ENCODE results near the gene NEK8. TPM values are rescaled to one million over a fixed set of nuclear protein-coding genes. Genes with fewer than 3 reads are reported as not detected.

NEK8 gene
- polyA plus RNA-seq, 1 donor: 3.7 TPM

- DNase-seq: peak; percentile 66
Measured at GRCh38 chr17:28744972-28745785, 16.6 kb downstream of the NEK8 start.

GRCh38 chr17:28745786-28746411 is 17.3 kb downstream of the NEK8 start:
- DNase-seq: no peak

- peak; percentile 39 for DNase-seq
Measured at GRCh38 chr17:28746611-28747050, 18.0 kb downstream of the NEK8 start.

- no peak for DNase-seq
Measured at GRCh38 chr17:28747051-28747691, 18.6 kb downstream of the NEK8 start.

GRCh38 chr17:28747801-28748750 is 19.5 kb downstream of the NEK8 start:
- DNase-seq: no peak

- DNase-seq: no peak
Measured at GRCh38 chr17:28748852-28749515, 20.4 kb downstream of the NEK8 start.

- DNase-seq: no peak
Measured at GRCh38 chr17:28749516-28750177, 21.1 kb downstream of the NEK8 start.

- DNase-seq: peak; percentile 87
Measured at GRCh38 chr17:28750178-28751047, 21.8 kb downstream of the NEK8 start.

- DNase-seq: no peak
Measured at GRCh38 chr17:28751600-28752366, 23.2 kb downstream of the NEK8 start.

GRCh38 chr17:28755486-28755885 is 26.9 kb downstream of the NEK8 start:
- no peak for DNase-seq

- no peak for DNase-seq
Measured at GRCh38 chr17:28756049-28756804, 27.6 kb downstream of the NEK8 start.

GRCh38 chr17:28758411-28759121 is 30.0 kb downstream of the NEK8 start:
- no peak for DNase-seq

GRCh38 chr17:28759256-28759865 is 30.8 kb downstream of the NEK8 start:
- no peak for DNase-seq

- DNase-seq: no peak
Measured at GRCh38 chr17:28760601-28761562, 32.3 kb downstream of the NEK8 start.

- DNase-seq: no peak
Measured at GRCh38 chr17:28763137-28763799, 34.7 kb downstream of the NEK8 start.

Data from hindlimb muscle (tissue), 1 donor.